GM23248 (cell line): ENCODE measurements around the gene ASXL2. TPM values are rescaled to one million over a fixed set of nuclear protein-coding genes. Genes with fewer than 3 reads are reported as not detected.
"Not testable (repeated sequence)": the region's sequence is repeated elsewhere in the genome, so short reads cannot be mapped to it uniquely, and the experiment has no call there.

Source experiments
- DNase-seq: peaks from one replicate; pipeline ENCODE4 v3.0.0-alpha.2; 2015
- H2AFZ ChIP-seq: fragments of 200-600 bp; sonication (generic); 2 replicates; pipeline ENCODE4 v1.6.1; 2016; ENCODE audit warnings: antibody characterized with exemption
- H3F3A ChIP-seq: fragments of 200-600 bp; sonication (generic); 2 replicates; pipeline ENCODE4 v1.6.1; 2016; ENCODE audit warnings: mild to moderate bottlenecking, antibody characterized with exemption, mixed run types; ENCODE audit not compliant: insufficient read depth
- H3K27ac ChIP-seq: fragments of 200-600 bp; sonication (generic); 2 replicates; pipeline ENCODE4 v1.5.1; 2016; ENCODE audit warnings: mild to moderate bottlenecking
- H3K27me3 ChIP-seq: fragments of 200-600 bp; sonication (generic); replicated peaks from 2 replicates; pipeline ENCODE4 v1.6.1; 2016; ENCODE audit warnings: mild to moderate bottlenecking; ENCODE audit not compliant: insufficient read depth
- H3K36me3 ChIP-seq: fragments of 200-600 bp; sonication (generic); 2 replicates; pipeline ENCODE4 v1.6.1; 2016; ENCODE audit warnings: low read depth, mild to moderate bottlenecking
- H3K4me1 ChIP-seq: fragments of 200-600 bp; sonication (generic); 2 replicates; pipeline ENCODE4 v1.6.1; 2016; ENCODE audit warnings: mild to moderate bottlenecking; ENCODE audit not compliant: insufficient read depth
- H3K4me2 ChIP-seq: fragments of 200-600 bp; sonication (generic); one replicate; pipeline ENCODE4 v1.6.1; 2016; ENCODE audit warnings: mild to moderate bottlenecking; ENCODE audit not compliant: unreplicated experiment
- H3K4me3 ChIP-seq: fragments of 200-600 bp; sonication (generic); 2 replicates; pipeline ENCODE4 v1.5.1; 2016; ENCODE audit warnings: mild to moderate bottlenecking
- H3K79me2 ChIP-seq: fragments of 200-600 bp; sonication (generic); 2 replicates; pipeline ENCODE4 v1.6.1; 2016; ENCODE audit warnings: mild to moderate bottlenecking; ENCODE audit not compliant: insufficient read depth
- H3K9ac ChIP-seq: fragments of 200-600 bp; sonication (generic); 2 replicates; pipeline ENCODE4 v1.6.1; 2016; ENCODE audit warnings: mild to moderate bottlenecking
- H3K9me2 ChIP-seq: fragments of 200-600 bp; sonication (generic); 2 replicates; pipeline ENCODE4 v1.6.1; 2016; ENCODE audit warnings: mixed run types, mild to moderate bottlenecking, moderate library complexity; ENCODE audit not compliant: insufficient read depth
- H3K9me3 ChIP-seq: fragments of 200-600 bp; sonication (generic); one replicate; pipeline ENCODE4 v1.6.1; 2017; ENCODE audit warnings: low read depth
- H4K20me1 ChIP-seq: fragments of 200-600 bp; sonication (generic); 2 replicates; pipeline ENCODE4 v1.6.0; 2016; ENCODE audit not compliant: insufficient read depth
- EZH2 ChIP-seq: fragments of 200-600 bp; sonication (generic); IDR thresholded peaks from 2 replicates; pipeline ENCODE4 v1.6.1; 2018; ENCODE audit warnings: antibody characterized with exemption, mild to moderate bottlenecking; ENCODE audit not compliant: insufficient read depth, poor library complexity, severe bottlenecking
- EZH2phosphoT487 ChIP-seq: fragments of 200-600 bp; sonication (generic); IDR thresholded peaks from 2 replicates; pipeline ENCODE4 v1.6.1; 2018; ENCODE audit warnings: antibody characterized with exemption, moderate library complexity, mild to moderate bottlenecking, low read depth; ENCODE audit not compliant: insufficient read depth
- WGBS, 2 experiments: methylation state at CpG; one replicate each; pipeline ENCODE4 v1.1.6; 2015 to 2017; ENCODE audit warnings: low lambda C conversion rate in 2 of 2, low coverage in 1 of 2; ENCODE audit errors: missing lambda C conversion rate in 2 of 2; 5-methylcytosine and 5-hydroxymethylcytosine counted together
- in situ Hi-C: fragments of 300-500 bp; cut with MboI; formaldehyde crosslinking; loops from 2 replicates; pipeline ENCODE4 v1.15.0; 2020
- polyA plus RNA-seq: library from polyadenylated mRNA; unstranded; fragments of >200 nt; fragmentation: Nextera tagmentation; extraction: Ambion mirVana; gene quantifications from 2 replicates; pipeline ENCODE4 v1.2.1, GENCODE V29; 2016
- total RNA-seq: library from RNA; depleted of rRNA; stranded (reverse); fragments of >200 nt; shearing (Covaris generic); gene quantifications from 2 replicates; pipeline ENCODE4 v1.2.3, GENCODE V29; 2014

Gene ASXL2
- total and polyA plus RNA-seq, 2 experiments from 2014 or later: 4.5 to 9.5 TPM

GRCh38 chr2:25899404-25899970 is 21.2 kb upstream of the ASXL2 start:
- H3K27me3 ChIP-seq: no peaks in the 10 kb centered on the region
- in situ Hi-C loops: no loop called here
- no peak overlapping the region for H3K27ac ChIP-seq
- H3K9ac ChIP-seq: no peak overlapping the region
- TF ChIP-seq EZH2 (no peak), EZH2phosphoT487 (no peak)
- no peaks in the 10 kb centered on the region for H3K9me2 ChIP-seq
- H3K79me2 ChIP-seq: no peaks in the 10 kb centered on the region
- no peak overlapping the region for H3K4me2 ChIP-seq
- no peaks in the 10 kb centered on the region for H3K36me3 ChIP-seq
- no peak overlapping the region for H2AFZ ChIP-seq
- H3F3A ChIP-seq: no peaks in the 10 kb centered on the region
- H3K9me3 ChIP-seq: no peaks in the 10 kb centered on the region
- no peak overlapping the region for H3K4me3 ChIP-seq
- H3K4me1 ChIP-seq: no peaks in the 10 kb centered on the region
- no peaks in the 10 kb centered on the region for H4K20me1 ChIP-seq
- DNase-seq: peak; percentile 33
- WGBS, 2 experiments: 29 to 37% methylated on average over 11 of the region's 11 CpGs

GRCh38 chr2:25897506-25897905 is 19.2 kb upstream of the ASXL2 start:
- Histone ChIP-seq H3K9ac (no peak overlapping the region), H3K27me3 (no peaks in the 10 kb centered on the region), H3K4me2 (no peak overlapping the region), H3K4me1 (no peaks in the 10 kb centered on the region), H3F3A (no peaks in the 10 kb centered on the region), H3K9me2 (no peaks in the 10 kb centered on the region), H3K27ac (no peak overlapping the region), H2AFZ (no peak overlapping the region), H3K36me3 (no peaks in the 10 kb centered on the region), H3K4me3 (no peak overlapping the region), H3K79me2 (no peaks in the 10 kb centered on the region), H4K20me1 (no peaks in the 10 kb centered on the region), H3K9me3 (no peaks in the 10 kb centered on the region)
- in situ Hi-C loops: no loop called here
- DNase-seq: no peak
- WGBS, 2 experiments: 71 to 76% methylated on average over 4 of the region's 4 CpGs
- no peak for TF ChIP-seq EZH2
- no peak for TF ChIP-seq EZH2phosphoT487

- H3K4me3 ChIP-seq, H3K4me2 ChIP-seq: not testable (repeated sequence)
- WGBS, 2 experiments: 75 to 77% methylated on average over 9 of the region's 9 CpGs
Observed at GRCh38 chr2:25896308-25896707, 18.0 kb upstream of the ASXL2 start.

GRCh38 chr2:25895610-25896009 is 17.3 kb upstream of the ASXL2 start:
- no peak overlapping the region for H3K9ac ChIP-seq
- no peaks in the 10 kb centered on the region for H3K9me2 ChIP-seq
- TF ChIP-seq EZH2: no peak
- no peak for TF ChIP-seq EZH2phosphoT487
- no peaks in the 10 kb centered on the region for H4K20me1 ChIP-seq
- no peaks in the 10 kb centered on the region for H3K27me3 ChIP-seq
- no peaks in the 10 kb centered on the region for H3K9me3 ChIP-seq
- H3K79me2 ChIP-seq: no peaks in the 10 kb centered on the region
- H3K4me2 ChIP-seq: no peak overlapping the region
- no peak overlapping the region for H3K27ac ChIP-seq
- H3F3A ChIP-seq: no peaks in the 10 kb centered on the region
- no peaks in the 10 kb centered on the region for H3K4me1 ChIP-seq
- no peak for DNase-seq
- in situ Hi-C loops: no loop called here
- no peak overlapping the region for H3K4me3 ChIP-seq
- no peaks in the 10 kb centered on the region for H3K36me3 ChIP-seq
- H2AFZ ChIP-seq: no peak overlapping the region

More at GRCh38 chr2:25896308-25896707, 18.0 kb upstream of the ASXL2 start:
- H3K27me3 ChIP-seq, H3K4me1 ChIP-seq, H3F3A ChIP-seq, H3K79me2 ChIP-seq, H3K36me3 ChIP-seq, H3K9me3 ChIP-seq, H2AFZ ChIP-seq, H3K27ac ChIP-seq, in situ Hi-C loops, H3K9me2 ChIP-seq, DNase-seq, H4K20me1 ChIP-seq, H3K9ac ChIP-seq: not testable (repeated sequence)

GRCh38 chr2:25895018-25895417 is 16.7 kb upstream of the ASXL2 start:
- no peaks in the 10 kb centered on the region for H3K79me2 ChIP-seq
- no peak for TF ChIP-seq EZH2phosphoT487
- no peak for TF ChIP-seq EZH2
- no peak for DNase-seq
- 77 to 82% methylated on average over 7 of the region's 7 CpGs for WGBS, 2 experiments
- H4K20me1 ChIP-seq: no peaks in the 10 kb centered on the region
- in situ Hi-C loops: no loop called here
- H3K36me3 ChIP-seq: no peaks in the 10 kb centered on the region
- no peak overlapping the region for H3K4me2 ChIP-seq
- no peaks in the 10 kb centered on the region for H3K4me1 ChIP-seq
- no peak overlapping the region for H3K4me3 ChIP-seq
- H3K27me3 ChIP-seq: no peaks in the 10 kb centered on the region
- no peaks in the 10 kb centered on the region for H3F3A ChIP-seq
- H3K27ac ChIP-seq: no peak overlapping the region
- no peak overlapping the region for H3K9ac ChIP-seq
- no peak overlapping the region for H2AFZ ChIP-seq
- no peaks in the 10 kb centered on the region for H3K9me2 ChIP-seq
- no peaks in the 10 kb centered on the region for H3K9me3 ChIP-seq
